Stimulated activated CD8-positive, alpha-beta memory T cell treated with anti-CD3 and anti-CD28 coated beads, Interleukin-4, amount 100 ng/mL, for 4 hours (primary cell): ENCODE data around the gene CSF1.

Experiments used
- DNase-seq, 2 donors: peaks; one replicate each; pipeline ENCODE4 v3.0.0-alpha.2; 2020; ENCODE audit warnings: low read depth in 2 of 2, low spot score in 1 of 2

Gene CSF1

DNA sequence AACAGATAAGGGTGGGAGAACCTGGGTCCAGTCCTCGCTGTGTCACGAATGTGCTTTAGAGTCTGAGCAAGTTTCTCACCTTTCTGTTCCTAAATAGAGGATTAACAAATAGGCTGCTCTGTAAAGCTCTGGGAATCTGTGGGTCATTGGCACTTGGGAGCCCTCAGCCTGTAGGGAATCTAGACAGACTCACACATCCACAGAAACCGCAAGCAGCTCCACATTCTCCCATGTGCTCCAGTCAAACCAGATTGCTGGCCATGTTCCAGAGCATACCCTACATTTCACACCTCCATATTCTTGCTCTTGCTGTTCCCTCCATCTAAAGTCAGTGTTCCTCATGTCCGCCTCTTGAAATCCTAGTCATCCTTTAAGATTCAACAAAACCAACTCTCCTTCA, 66.1 kb downstream of the CSF1 start:
- DNase-seq: no peak

DNA sequence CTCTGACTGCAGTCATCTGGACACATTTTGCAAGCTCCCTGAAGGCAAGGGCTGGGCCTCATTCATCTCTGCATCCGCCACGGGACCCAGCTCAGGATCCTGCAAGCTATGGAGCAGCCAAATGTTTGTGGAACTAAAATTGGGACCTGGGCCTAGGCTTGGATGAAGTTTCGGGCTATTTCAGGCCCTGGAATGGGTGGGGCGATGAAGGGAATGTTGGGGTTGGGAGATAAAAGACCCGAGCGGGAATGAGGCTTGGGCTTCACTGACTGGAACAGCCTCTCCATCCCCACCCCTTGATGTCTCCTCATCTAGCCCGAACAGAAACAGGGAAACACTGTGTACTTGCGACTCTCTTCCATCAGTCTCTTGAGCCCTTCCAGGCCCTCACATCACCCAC, 66.6 kb downstream of the CSF1 start:
- no peak for DNase-seq

DNA sequence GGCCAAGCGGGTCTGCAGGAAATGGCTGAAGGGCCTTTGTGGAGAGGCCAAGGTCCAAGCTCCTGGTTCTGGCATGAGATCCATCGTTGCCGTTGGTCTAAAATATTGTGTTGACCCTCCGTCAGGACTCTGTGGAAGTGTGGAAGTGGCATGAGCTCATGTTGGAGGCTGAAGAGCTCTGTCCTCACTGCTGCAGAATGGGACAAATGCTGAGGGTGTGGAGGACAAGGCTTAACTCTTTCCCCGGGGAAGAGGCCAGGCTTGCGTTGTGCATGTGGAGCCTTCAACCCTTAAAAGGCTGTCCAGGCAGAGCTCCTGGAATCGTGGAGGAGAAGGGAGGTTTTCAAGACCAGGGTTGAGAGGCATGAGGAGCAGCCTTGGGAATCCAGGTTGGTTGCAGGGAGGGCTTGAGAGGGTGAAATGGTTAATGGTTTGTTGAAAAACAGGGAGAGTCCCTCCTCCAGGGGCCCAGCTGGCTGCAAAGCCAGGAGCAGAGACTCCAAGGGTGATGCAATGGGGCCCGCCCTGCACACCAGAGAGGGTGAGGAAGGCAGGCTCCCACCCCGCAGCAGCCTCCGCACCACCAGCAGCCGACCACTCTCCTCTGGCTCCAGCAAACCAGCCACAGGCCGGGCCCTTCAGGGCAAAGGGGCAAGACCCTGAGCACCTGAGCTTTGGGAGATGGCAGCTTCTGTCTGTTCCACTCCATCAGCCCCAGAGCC, 67.2 kb downstream of the CSF1 start:
- DNase-seq: no peak

DNA sequence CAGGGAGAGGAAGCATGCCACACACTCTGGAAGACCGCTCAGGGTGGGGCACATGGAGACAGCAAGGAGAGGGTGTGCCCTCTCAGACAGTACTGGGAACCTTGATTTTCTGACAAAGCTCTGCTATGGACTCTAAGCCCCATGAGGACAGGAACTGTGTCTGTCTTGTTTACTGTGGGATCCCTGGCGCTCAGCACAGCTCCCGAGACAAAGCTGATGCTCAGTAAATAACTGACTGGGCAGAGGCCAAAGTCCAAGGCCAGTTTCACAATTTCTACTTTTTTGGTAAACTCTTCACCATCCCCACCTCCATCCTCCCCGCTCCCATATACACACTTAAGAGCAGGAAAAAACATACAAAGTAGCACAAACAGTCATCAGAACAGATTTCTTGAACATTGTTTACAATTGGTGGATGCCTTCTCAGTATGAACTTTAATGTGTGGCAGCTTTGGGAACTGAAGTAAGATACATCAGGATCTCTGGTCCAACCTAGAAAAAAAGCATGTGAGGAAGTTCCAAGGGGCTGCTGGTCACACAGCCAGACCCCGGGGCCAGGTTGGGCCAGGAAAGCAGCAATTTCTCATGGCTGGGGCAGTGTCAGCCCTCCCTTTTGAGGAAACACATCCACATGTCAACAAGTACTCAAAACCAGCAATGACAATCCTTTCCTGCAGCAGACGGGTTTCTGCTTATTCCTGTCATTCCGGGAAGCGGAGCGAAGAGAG, 68.3 kb downstream of the CSF1 start:
- no peak for DNase-seq

DNA sequence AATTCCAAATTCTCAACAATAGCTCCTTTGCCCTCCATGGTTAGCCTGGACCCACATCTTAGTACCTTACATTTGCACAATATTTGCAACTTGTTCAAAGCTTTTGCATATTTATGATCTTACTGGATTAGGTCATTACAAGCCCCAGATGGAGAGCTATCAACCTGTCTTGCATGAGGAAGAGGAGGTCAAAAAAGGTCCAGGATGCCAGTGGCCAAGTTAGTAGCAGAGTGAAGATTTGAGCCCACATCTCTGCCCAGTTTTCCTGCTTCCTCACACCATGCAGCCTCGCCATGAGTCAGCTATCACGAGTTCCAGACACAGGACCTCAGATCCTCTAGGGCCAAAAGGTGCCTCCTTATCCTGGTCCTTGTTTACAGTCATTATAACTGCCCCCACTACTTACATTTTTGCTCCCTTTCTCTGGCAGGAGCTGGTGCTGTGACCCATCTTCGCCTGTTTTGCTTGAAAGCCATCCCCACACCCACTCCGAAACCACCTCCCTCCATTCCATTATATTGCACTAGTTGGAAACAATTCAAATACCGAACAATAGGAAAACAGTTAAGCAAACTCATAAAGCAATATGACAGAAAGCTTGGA, 68.9 kb downstream of the CSF1 start:
- no peak for DNase-seq
